ENCODE data around the gene HUNK. TPM values are rescaled to one million over a fixed set of nuclear protein-coding genes. Genes with fewer than 3 reads are reported as not detected.

The HUNK gene
- total and polyA plus RNA-seq, 2 experiments from 2014 or later, result 1.6 to 5.1 TPM

- H3K9me3 Mint-ChIP-seq, result peaks cover 5% of the 10 kb centered on the region
- no peaks in the 10 kb centered on the region for H3K79me2 ChIP-seq (replicated peaks; ENCODE audit: insufficient read depth)
- peaks cover 5% of the 10 kb centered on the region for H3K27me3 Mint-ChIP-seq (ENCODE audit: insufficient read depth, low read depth, poor library complexity)
- peaks cover 8% of the 10 kb centered on the region; the same call in 1 of the 2 replicates for H3F3A ChIP-seq (replicated peaks; ENCODE audit: low read depth)
- H3K4me1 ChIP-seq (ENCODE audit: insufficient read depth), result peaks cover 6% of the 10 kb centered on the region
- peaks cover 4% of the 10 kb centered on the region for H3K4me1 Mint-ChIP-seq
- no peak for DNase-seq (ENCODE audit: low spot score)
- H3K9me2 ChIP-seq (ENCODE audit: insufficient read depth), result 0 out of 2 replicates have a peak, but pooled peaks cover 10% of the 10 kb centered on the region
- H3K36me3 Mint-ChIP-seq (ENCODE audit: low read depth), result no peaks in the 10 kb centered on the region; the same call in 2 of the 3 replicates
- H3K4me3 Mint-ChIP-seq, result no peak overlapping the region
- H3K27ac ChIP-seq (ENCODE audit: low read depth), result no peak overlapping the region
- no peaks in the 10 kb centered on the region for H3K36me3 ChIP-seq (ENCODE audit: insufficient read depth)
- no peak overlapping the region for H3K4me3 ChIP-seq
- no peak overlapping the region for H3K27ac Mint-ChIP-seq
- no peak overlapping the region for H2AFZ ChIP-seq
- no peak for ATAC-seq
- no peaks in the 10 kb centered on the region for H3K27me3 ChIP-seq (ENCODE audit: insufficient read depth)
- no peak overlapping the region for H3K4me2 ChIP-seq
- H4K20me1 ChIP-seq (replicated peaks; ENCODE audit: insufficient read depth), result no peaks in the 10 kb centered on the region
- no peak for TF ChIP-seq POLR2AphosphoS5 (IDR thresholded peaks at IDR 0.05; ENCODE audit: low read depth)
- no peak for TF ChIP-seq ZNF331 (CRISPR knock-in tag; IDR thresholded peaks at IDR 0.05; ENCODE audit: low read depth)
- TF ChIP-seq CTCF (conservative IDR thresholded peaks at IDR 0.05; ENCODE audit: low read depth in 2 of 2), result no peak
- no peak for TF ChIP-seq ZNF462 (CRISPR knock-in tag; IDR thresholded peaks at IDR 0.05)
- TF ChIP-seq CREB1 (CRISPR knock-in tag; IDR thresholded peaks at IDR 0.05; ENCODE audit: low read depth), result no peak
- no peak for TF ChIP-seq EZH2phosphoT487 (IDR thresholded peaks at IDR 0.05; ENCODE audit: unreplicated experiment)
- TF ChIP-seq ETS1 (IDR thresholded peaks at IDR 0.05), result no peak
Measured at GRCh38 chr21:32043458-32043857, 170.6 kb downstream of the HUNK start.
